C4-2B (cell line): ENCODE measurements around the gene SLC24A4.

Source experiments
- CTCF ChIP-seq: fragments of 450-650 bp; conservative IDR thresholded peaks from 2 replicates; pipeline ENCODE4 v1.5.1; 2017; ENCODE audit warnings: mild to moderate bottlenecking
- ZFX ChIP-seq: fragments of 450-650 bp; IDR thresholded peaks from 2 replicates; pipeline ENCODE4 v1.6.1; 2017

- TF ChIP-seq CTCF (no peak), ZFX (no peak)
These were observed 217.6 kb downstream of the SLC24A4 start for GRCh38 chr14:92540472-92541048.
